NCI-H187 treated with DMSO at 0.1 percent for 48 hours (cell line): ENCODE data around the gene HIRIP3.

Experiments used
- DNase-seq: peaks from one replicate; lab custom pipeline; 2025; lab: John Stamatoyannopoulos, UW

HIRIP3 gene

DNA sequence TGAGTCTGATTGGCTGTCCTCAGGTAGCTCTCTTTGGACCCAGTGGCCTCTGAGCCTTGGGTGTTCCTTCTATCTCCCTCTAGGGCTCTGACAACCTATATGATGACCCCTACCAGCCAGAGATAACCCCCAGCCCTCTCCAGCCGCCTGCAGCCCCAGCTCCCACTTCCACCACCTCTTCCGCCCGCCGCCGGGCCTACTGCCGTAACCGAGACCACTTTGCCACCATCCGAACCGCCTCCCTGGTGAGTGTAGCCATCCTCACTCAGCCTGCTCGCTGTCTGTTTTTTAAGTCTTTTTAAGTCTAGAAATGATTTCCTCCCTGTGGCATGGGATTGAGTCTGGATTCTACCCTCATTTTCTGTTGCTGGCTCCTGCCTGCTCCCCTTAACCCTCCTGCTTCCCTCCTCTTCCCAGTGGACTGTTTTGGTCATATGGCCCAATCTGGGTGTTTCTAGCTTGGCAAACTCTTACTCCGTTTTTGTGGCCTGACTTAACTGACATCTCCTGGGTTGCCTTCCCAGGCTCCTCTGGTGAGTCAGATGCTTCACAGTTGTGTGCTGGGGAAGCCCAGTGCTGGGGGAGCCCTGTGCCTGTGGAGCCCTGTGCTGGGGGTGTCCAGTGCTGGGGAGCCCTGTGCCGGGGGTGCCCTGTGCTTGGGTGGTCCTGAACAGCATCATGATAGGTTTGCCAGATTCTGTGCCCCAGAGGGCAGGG, 11.8 kb downstream of the HIRIP3 start:
- DNase-seq = no peak

DNA sequence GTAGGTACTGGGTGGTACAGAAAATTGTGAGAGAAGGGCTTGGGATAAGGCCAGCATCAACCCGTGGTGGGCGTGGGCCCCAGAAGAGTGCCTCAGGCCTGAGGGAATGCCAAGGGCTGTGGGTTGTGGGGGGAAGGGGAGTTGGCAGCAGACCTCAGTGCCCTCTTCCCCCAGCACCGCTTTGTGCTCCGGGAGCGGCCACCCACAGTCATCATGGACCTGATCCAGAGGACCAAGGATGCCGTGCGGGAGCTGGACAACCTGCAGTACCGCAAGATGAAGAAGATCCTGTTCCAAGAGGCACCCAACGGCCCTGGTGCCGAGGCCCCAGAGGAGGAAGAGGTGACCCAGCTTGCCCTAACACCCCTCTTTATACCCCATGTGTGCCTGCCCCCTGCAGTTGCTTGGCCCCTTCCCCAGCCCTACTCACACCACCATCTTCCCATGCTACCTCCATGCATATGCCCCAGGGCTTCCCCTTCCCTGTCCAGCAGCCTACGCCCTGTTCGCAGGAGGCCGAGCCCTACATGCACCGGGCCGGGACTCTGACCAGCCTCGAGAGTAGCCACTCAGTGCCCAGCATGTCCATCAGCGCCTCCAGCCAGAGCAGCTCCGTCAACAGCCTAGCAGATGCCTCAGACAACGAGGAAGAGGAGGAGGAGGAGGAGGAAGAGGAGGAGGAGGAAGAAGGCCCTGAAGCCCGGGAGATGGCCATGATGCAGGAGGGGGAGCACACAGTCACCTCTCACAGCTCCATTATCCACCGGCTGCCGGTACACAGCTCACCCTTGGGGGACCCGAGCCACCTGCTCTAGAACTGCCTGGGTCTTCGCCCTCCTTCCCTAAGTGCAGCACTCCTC, 12.6 kb downstream of the HIRIP3 start:
- DNase-seq = no peak

DNA sequence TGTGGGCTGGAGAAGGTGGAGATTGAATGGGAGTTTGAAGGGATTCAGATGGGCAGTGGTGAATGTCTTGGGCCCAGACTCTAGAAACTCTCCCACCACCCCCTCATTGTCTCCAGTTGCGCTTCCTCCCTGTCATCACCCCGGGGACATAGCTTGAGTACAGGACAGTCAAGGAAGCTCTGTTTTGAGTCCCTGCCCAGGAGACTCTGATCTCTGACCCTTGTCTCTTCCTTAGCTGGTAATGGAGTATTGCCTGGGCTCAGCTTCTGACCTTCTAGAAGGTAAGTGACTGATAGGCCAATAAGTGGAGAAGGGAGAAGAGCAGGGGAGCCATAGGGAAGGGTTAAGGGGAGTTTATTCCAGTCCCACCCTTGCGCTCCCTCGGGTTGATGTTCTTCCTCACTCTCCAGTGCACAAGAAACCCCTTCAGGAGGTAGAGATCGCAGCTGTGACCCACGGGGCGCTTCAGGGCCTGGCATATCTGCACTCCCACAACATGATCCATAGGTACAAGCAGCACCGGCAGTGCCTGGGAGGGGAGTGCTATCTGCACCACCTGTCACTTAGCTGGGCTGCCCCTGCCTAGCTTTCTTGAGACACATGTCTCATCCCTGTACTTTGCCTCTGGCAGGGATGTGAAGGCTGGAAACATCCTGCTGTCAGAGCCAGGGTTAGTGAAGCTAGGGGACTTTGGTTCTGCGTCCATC, 16.7 kb downstream of the HIRIP3 start:
- no peak for DNase-seq

DNA sequence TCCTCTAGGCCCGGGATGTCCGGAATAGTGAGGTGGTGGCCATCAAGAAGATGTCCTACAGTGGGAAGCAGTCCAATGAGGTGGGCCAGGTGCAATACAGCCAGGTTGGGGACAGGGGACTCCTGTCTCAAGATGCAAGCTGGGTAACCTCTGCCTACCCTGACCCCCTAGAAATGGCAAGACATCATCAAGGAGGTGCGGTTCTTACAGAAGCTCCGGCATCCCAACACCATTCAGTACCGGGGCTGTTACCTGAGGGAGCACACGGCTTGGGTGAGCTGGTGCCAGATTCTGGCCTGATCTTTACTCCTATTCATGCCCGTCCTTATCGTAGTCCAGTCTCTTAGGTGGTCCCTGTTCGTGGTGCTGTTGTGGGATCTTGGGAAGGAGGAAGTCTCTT, 17.3 kb downstream of the HIRIP3 start:
- DNase-seq = no peak

DNA sequence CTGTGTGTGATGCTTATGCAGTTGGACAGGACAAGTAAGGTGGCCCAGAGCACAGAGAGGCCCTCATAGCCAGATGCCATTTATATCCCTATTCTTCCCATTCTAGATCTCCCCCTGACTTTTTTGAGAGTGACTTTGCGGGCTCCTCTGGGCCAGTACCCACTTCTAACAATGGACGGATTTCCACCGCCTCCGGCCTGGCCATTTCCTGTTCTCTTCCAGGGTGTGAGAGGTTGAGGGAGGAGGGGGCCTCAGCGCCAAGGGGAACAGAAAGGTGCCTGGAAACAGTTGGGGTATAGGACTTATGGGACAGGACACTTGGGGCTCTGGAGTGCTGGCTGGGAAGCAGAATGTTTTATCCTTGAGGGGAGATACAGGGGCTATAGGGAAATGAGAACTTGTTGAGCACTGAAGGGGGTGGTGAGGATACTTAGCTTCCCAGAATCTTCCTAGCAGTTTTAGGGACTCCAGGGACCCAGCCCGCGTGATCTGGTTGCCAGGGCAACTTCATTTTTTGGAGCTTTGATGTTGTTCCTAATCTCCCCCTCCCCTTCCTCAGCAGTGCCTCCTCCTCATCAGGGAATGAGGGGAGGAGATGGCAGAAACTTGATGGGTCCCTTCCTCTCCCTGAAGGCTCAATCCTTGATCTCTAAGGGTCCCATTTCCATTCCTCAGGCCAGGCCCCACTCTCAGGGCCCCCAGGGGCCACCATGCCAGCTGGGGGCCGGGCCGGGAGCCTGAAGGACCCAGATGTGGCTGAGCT, 18.2 kb downstream of the HIRIP3 start:
- no peak for DNase-seq

DNA sequence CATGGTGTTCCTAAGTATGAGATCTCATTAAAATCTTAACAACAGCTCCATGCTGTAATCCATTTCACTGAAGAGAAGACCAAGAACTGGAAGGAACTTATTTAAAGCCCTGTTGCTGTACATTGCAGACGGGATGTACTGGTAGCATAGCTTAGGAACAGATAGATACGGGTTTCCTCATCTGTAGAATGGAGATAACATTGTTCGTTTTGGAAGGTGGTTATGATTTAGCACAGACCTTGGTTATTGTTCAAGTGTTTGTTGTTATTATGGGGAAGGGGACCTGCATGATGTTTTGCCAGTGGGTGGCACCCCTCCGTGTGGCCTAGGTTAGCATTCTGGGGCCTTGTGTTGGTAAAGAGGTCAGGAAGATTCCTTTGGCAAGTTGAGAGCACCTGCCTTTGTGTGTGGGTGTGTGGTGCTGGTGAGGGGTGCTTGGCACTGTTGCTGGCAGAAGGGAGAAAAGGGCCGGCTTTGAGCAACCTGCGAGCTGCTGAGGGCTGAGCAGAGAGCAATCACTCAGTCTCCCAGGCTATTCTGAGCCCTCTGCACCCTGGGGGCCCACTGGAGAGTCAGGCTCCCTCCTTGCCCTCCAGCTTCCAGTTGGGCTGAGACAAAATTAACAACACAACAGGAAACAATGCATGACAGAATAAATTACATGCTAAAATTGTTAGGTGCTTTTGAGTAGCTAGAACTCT, 19.5 kb downstream of the HIRIP3 start:
- DNase-seq = no peak

DNA sequence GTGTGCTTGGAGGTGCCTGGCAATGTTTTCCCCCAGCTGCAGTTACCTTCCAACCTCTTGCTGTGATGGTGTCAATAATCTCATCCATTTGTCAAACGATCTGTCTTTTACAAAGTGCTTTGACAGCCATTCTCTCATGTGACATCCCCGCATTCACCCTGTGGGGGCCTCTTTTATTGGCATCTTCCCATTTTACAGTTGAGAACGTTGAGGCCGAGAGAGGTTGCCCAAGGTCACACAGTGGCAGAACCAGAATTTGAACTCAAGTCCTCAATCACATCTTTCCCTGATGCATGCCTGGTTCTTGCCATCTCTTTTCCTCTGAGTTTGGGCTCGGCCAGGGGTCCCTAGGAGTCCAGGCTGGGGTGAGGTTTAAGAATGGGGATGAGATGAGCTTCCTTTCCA, 20.3 kb downstream of the HIRIP3 start:
- DNase-seq = no peak

DNA sequence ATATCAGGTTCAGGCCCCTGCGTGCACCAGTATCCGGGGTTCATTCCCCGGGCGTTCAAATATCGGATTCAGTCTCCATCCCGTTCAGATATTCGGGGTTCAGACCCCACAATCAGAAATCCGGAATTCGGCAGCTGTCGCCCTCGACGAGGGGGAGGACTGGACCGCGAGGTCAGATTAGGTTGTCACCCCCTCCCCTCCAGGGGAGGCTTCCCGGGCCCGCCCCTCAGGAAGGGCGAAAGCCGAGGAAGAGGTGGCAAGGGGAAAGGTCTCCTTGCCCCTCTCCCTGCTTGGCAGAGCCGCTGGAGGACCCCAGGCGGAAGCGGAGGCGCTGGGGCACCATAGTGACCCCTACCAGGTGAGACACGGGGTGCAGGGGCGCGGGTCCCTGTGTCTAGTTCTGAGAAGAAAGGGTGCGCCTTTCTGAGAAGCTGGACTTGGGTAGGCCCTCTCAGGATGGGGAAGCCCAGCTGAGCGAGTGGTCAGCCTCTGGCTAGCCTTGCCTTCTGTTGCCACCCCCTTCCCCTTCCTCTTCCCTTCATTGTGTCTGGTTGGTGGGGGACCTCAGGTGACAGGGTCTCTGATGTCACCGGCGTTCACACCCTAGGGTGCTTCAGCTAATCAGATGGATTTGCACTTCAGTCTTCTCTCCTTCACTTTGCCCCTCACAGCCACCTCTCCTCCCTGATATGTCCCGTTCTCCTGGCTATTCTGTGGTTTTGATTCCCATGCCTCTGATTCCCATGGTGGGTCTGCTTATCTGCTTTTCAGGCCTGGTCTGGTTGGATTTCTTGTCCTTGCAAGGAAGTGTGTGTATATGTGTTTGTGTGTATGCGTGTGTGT, 20.9 kb downstream of the HIRIP3 start:
- DNase-seq = no peak

DNA sequence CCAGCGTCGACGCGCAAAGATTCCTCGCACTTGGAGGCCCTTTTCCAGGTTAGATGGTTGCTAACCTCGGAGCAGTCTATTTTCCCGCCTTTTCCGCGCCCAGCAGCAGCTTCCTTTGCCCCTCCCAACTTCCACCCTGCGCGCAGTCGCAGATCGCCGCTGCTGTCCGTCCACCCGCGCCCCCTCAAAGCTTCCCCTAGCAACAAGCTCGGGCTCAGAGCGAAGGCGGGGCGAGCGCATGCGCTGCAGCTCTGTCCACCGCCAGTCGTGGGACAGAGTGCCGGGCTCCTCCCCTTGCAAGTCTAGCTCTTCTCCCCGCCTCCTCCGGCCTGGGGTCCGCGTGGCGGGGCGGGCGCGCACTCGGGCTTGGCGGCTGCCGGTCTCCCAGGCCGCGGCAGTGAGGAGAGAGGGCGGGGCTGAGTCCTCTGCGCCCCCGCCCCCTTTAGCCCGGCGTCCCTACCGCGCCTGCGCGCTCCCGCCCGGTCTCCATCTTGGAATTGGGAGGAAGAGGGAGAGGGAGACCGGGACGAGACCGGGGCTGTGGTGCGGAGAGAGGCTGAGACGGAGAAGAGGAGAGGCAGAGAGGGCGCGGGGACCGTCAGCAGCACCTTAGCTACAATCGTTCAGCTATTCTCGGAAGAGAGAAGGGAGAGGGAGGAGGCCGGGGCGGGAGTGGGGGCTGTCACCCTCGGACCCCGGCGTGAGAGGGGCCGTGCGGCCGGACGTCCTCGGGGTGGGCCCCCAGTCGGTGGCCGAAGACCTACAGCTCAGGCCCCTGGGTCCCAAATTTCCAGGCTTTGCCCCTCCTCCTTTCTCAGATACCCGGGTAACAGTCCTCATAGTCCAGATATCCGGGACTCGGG, 21.8 kb downstream of the HIRIP3 start, which contains the start of gene TAOK2:
TSS of gene TAOK2 (plus strand) at position 485 of the 863 bp plus-strand sequence. CDS start 3,905 bp downstream, outside the sequence.
- DNase-seq = peak; percentile 78

DNA sequence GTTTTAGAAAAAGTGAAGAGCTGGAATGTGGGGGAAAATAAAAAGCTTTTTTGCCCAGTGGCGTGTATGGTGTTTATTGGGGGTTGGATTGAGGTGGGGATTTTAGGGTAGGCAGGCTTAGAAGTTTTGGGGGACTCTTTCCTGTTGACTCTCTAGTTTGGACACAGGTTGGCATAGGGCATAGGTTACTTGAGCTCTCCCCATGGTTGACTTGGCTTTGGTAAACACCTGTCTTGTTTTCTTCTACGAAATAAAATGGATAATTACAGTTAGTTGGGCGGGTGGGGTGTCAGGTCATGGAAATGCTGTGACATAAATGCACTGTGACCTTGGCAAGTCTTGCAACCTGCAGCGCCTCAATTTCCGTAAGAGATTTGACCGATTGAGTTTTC, 22.4 kb downstream of the HIRIP3 start:
- DNase-seq = no peak

DNA sequence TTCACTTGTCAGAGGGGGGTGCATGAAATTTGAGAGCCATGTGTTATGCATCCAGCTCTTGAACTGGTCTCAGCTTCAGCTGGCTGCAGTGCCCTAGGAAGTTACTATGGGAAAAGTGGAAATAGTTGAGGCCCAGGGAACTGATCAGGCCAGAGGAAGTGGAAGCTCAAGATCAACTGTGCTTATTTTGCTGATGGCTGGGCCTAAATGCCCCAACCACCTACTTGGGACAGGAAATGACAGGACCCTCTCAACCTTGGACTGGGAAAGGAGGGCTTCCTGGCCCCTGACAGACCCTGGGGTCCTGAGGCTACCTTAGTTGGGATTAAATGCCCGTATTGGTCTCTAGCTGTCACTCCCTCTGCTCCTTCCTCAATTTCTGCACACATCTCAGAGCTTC, 22.9 kb downstream of the HIRIP3 start:
- DNase-seq = no peak

DNA sequence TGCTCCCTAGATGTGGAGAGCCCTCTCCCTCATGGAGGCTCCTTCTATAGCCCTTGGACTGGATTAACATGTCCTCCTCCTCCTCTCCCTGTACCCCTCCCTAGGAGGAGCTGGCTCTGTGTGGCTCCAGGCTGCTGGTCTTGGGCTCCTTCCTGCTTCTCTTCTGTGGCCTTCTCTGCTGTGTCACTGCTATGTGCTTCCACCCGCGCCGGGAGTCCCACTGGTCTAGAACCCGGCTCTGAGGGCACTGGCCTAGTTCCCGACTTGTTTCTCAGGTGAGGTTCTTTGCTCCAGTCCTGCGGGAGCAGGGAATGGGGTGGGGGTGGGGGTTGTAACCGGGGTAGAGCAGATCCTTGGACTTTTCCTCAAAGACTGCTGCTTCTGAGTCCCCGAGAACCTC, 24.1 kb downstream of the HIRIP3 start:
- no peak for DNase-seq

DNA sequence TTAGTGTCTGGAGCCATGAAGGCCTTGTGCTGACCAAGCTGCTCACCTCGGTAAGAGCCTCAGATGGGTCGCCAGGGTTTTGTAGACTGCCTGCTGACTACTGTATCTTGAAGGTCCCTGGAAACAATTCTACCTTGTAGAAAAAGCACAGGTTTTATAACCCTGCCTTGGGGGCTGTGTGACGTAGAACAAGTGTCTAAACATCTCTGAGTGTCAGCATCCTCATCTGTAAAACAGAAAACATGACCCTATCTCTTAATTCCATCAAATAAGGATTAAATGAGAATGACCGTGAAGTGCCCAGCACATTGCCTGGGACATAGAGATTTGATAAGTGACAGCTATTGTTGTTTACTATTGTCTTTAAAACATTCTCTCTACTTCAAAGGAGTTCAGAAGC, 27.2 kb downstream of the HIRIP3 start:
- DNase-seq = no peak

DNA sequence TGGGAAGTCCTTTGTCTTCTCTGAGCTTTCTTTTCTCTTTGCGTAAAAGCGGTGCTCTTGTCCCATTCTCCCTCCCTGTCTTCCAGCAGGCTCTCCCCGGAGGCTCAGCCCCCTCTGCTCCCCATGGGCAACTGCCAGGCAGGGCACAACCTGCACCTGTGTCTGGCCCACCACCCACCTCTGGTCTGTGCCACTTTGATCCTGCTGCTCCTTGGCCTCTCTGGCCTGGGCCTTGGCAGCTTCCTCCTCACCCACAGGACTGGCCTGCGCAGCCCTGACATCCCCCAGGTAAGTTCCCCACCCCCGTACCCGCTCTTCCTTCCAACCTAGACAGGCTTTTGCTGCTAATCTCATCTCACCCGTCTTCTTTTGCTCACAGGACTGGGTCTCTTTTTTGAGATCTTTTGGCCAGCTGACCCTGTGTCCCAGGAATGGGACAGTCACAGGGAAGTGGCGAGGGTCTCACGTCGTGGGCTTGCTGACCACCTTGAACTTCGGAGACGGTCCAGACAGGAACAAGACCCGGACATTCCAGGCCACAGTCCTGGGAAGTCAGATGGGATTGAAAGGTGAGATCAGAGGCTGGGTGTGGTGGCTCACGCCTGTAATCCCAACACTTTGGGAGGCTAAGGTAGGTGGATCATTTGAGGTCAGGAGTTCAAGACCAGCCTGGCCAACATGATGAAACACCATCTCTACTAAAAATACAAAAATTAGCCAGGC, 32.2 kb downstream of the HIRIP3 start:
- DNase-seq = no peak

DNA sequence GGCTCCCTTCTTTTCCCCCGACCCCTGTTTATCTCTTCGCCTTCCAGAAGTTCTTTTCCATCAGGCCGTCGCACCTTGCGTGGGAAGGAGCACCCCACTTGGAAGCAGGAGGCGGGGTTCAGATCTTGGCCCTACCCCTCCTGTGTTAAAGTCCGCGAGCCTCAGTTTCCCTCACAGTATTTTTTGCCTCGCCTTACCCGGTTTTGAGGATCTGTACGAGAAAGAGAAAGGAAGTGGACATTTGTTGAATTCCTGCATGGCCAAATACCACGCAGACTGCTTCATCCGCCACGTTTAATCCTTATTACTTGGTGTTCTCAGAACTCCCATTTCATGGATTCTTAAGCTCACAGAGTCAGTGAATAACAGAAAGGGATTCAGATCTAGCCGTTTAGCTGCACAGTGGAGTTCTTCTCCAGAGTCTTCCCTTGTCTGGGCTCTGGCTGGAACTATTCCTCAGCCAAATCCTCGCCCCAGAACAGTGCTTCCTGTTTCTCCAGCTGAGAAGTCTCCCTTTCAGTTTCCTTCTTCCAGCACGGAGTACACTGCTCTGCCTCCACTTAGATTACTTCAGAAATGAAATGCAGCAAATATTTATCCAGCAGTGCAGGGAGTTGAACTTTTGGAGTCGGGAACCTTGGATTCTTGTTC, 32.9 kb downstream of the HIRIP3 start:
- no peak for DNase-seq

DNA sequence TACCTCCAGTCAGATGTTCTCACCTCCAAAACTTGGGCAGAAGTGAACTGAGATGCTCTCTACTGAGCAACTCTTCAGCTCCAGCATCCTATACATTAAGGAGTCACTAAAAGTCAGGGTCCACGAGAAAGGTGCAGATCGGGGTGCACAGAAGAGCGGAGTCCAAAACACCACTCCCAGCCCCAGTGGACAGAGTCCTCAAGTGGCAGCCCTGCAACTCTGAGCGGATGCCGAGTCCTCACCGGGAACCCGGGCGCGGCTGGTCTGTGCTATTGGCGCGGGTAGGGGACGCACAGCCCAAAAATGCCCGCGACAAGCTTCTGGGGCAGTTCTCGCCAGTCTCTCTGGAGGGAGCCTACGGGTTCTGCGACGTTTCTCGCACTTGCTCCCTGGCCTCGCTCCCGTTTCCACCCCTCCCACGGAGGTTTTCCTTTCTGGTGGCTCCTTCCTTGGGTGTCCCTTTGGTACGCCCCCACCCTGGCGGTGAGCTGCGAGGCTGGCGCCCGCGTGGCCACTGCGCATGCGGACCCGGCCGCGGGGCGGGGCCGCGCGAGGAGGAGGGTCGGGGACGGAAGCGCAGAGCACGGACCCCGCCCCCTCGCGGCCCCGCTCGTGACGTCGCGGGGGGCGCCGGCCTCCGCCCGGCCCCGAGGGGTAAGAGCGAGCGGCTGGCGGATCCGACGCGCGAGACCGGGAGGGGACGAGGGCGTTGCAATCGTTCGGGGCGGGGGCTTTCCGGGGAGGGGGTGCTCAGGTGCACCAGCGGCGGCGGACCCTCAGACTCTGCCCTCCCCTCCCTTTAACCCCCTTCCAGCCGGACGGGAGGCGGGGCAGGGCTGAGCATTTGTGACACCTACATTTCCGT, 33.7 kb downstream of the HIRIP3 start, which contains the start of gene TMEM219:
TSS of gene TMEM219 (plus strand) at position 601 of the 865 bp plus-strand sequence. CDS start 1,065 bp downstream, outside the sequence.
- DNase-seq = no peak

DNA sequence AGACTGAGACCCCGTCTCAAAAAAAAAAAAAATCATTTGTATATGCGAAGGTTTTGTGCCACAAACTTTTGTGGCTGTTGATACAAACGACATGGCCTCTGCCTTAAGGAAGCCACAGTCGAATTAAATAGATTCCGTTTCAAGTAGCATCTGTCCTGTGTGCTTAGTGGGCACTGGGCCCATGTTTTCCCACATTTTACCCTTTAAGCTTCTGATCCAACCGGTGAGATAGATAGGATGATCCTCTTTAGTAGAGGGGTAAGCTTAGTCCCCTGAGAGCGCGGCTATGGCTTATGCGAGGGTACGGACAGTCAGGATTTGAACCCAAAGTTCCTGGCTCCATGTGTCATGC, 34.3 kb downstream of the HIRIP3 start:
- no peak for DNase-seq
